Epidermal melanocyte (primary cell): ENCODE measurements around the gene MTFMT.

Experiments
- DNase-seq: peaks from one replicate; pipeline ENCODE4 v3.0.0; 2011; ENCODE audit warnings: low spot score; ENCODE audit not compliant: insufficient read length

Gene MTFMT

DNA sequence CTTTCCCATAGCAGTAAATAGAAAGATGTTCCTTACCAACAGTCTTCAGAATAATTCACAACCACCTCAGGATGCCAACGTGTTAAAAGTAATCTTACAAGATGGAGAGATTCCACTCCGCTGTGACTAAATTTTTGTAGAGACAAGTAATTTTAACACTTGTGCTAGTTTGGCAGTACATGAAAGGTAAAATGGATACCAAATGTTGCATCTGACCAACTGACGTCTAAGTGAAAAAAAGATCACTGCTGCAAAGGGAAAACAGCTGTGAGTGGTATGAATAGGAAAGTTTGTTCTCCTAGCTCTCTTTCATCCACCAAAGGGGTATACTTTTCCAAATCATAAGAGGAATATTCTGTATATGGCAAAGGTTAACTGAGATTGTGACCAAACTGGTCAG, 42.3 kb downstream of the MTFMT start:
- no peak for DNase-seq

DNA sequence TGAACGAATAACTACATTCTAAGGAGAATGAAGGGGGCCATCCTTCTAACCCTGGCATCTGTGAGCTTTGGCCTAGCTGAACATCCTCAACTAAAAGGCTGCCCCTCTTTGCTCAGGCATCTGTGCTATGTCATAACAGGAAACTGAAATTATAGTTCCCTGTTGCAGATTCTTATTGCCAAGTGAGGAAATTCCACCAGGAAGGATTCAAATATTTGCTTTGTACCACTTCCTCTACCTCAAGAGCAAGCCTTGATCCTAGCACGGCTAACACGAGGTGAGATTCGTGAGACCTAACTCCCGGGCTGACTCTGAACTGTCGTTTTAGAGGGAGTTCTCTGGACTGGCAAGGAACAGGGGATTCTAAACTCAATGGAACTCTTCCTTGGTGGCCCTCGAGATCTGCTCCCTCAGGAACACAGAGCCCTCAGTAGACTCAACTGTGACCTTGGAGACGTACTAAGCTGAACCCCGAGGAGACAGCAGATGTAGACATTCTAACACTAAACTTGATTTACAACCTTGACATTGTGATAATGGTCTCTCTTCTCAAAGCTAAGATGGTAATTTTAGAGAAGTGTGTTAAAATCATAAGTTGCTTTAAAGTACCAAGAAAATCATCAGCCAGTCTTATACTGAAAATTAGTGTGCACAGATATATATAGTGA, 43.9 kb downstream of the MTFMT start:
- no peak for DNase-seq

DNA sequence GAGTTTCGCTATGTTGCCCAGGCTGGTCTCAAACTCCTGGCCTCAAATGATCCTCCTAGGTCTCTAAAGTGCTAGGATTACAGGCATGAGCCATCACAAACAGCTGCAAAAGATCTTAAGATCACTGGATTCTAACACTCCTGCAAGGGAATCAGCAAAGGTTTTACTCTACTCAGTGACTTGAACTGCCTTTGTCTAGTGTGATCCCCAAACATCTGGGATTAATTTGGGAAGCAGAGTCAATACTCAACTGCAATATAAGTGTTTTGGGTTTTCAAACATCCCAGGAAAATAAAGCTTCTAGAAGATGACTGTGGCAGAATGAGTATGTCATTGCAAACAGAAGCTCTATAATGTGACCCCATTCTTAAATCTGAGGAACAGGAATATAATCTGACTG, 47.0 kb downstream of the MTFMT start:
- no peak for DNase-seq

DNA sequence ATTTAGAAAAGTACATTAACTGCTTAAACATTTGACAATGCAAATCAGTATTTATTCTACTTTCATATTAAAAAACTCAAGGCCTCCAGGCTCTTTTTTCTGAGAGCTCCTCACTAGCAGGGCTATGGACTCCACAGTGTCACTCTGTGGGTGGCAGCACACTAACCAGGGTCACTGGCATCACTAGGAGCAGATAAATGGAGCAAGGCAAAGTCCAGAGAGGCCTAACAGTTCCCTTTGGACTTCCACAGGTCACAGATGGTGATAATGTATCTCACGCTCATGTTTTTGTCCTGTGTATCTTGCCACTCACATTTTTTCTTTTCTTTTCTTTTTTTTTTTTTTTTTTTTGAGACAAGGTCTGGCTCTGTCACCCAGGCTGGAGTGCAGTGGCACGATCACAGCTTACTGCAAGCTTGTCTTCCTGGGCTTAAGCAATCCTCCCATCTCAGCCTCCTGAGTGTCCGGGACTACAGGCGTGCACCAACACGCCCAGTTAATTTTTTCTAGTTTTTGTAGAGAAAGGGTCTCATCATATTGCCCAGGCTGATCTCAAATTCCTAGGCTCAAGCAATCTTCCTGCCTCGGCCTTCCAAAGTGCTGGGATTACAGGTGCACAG, 47.5 kb downstream of the MTFMT start:
- DNase-seq: no peak

DNA sequence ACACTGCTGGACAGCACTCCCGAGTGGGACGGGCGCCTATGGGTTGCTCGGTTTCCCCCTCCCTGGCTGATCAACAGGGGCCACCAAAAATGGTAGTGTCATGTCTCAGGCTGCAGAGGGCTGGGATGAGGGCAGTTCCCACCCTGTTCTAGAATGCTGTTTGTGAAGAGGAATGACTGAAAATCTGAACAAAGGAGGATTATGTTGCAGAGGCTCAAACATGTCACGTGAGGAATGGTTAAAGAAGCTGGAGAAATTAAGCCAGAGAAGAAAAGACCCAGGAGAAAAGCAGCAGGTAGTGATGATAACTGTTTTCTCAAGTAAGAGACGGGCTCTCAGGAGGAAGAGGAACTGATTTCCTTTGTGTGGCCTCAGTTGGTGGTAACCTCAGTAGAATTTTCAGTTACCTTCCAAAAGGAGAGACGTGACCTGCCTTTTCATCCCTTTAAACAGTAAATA, 50.2 kb downstream of the MTFMT start:
- DNase-seq: no peak

DNA sequence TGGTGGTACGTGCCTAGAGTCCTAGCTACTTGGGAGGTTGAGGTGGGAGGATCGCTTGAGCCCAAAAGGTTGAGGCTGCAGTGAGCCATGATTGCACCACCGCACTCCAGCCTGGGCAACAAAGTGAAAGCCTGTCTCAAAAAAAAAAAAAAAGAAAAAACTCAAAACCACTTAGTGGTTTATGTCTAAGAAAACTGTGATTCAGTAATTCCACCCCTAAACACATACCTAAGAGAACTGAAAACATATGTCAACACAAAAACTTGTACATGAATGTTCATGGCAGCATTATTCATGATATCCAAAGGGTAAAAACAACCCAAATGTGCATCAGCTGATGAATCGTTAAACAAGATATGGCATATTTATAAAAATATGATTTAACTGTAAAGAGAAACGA, 54.0 kb downstream of the MTFMT start:
- DNase-seq: no peak

DNA sequence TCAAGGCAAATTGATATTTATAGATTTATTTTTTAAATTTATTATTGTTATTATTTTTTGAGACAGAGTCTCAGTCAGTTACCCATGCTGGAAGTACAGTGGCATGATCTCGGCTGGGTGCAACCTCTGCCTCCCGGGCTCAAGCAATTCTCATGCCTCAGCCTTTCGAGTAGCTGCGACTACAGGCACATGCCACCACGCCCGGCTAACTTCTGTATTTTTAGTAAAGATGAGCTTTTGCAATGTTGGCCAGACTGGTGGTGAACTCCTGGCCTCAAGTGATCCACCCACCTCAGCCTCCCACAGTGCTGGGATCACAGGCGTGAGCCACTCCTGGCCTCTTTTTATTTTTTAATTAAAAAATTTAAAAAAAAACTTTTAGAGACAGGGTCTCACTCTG, 58.7 kb downstream of the MTFMT start:
- no peak for DNase-seq

DNA sequence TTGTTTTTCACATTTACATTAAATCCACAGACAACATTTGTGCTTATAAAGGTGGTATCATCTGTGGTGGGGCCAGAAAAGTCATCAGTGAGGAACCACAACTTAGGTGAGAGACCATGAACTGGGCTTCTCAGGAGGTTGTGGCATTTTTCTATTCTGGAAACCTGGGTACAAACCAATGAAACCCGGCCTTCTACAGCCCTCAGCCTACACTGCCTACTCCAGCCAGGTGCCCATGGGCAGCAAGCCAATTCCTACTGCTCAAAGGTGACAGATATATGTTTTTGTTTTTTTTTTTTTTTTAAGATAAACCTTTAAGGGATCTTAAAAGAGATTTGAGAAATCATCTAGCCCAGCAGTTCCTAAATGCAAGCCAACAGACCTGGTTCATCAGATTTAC, 60.0 kb downstream of the MTFMT start:
- no peak for DNase-seq

DNA sequence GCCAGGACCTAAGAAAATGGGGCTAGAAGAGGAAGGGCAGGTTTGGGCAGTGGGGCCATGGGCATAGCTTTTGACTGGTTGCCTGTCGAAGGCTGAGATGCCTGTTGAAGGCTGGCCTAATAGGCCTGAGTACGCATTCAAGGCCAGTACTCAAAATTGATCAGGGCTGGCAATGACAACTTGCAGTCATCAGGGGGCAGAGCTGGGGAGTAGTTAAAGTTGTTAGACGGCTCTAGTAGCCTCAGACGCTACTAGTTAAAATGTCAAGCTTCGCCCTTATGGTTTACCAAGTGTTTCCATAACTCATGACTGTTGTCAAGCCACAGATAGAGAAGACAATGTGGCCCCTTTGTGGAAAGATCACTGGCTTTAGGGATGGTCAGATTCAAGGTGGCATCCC, 68.4 kb downstream of the MTFMT start:
- no peak for DNase-seq

DNA sequence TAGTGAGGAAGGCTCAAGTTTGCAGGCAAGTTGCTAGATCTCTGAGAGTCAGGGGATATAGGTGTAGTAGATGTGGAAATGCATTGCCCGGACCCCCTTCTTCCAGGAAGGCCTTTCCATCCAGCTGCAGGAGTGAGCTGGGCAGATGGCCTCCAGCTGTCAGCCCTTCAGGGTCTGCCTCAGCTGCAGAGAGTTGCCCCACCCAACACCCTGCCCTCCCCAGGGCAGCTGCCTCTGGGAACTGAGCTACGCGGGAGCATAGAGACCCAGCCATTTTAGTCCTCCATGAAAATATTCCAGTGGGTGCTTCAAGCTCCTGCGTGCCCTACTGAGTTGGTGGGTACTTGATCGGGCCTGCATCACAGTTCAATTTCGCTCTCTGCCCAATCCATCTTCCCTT, 69.3 kb downstream of the MTFMT start:
- no peak for DNase-seq

DNA sequence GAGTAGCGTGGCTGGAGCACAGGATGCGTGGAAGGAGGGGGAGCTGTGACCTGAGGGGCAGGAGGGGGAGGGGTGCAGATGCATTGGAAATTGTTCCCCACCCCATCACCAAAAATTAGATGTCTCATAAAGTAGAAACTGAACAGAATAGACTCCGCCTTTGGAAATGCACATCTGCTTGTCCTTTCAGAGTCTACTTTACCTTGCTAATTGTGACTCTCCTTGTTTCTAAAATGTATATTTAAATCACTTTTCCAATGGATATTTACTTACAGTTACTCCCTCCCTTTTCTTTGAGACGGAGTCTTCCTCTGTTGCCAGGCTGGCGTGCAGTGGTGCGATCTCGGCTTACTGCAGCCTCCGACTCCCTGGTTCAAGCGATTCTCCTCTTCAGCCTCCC, 70.3 kb downstream of the MTFMT start:
- DNase-seq: no peak

DNA sequence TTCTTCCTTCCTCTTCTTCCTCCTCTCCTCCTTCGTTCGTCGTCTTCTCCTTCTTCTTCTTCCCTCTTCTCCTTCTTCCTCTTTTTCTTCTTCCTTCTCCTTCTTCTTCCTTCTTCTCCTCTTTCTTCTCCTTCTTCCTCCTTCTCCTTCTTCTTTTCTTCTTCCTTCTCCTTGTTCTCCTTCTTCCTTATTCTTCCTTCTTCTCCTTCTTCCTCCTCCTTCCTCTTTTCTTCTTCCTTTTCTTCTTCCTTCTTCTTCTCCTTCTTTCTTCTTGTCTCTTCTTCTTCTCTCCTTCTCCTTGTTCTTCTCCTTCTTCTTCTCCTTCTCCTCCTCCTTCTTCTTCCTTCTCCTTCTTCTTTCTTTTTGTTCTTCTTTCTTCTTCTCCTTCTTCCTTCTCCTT, 75.0 kb downstream of the MTFMT start:
- DNase-seq: no peak

DNA sequence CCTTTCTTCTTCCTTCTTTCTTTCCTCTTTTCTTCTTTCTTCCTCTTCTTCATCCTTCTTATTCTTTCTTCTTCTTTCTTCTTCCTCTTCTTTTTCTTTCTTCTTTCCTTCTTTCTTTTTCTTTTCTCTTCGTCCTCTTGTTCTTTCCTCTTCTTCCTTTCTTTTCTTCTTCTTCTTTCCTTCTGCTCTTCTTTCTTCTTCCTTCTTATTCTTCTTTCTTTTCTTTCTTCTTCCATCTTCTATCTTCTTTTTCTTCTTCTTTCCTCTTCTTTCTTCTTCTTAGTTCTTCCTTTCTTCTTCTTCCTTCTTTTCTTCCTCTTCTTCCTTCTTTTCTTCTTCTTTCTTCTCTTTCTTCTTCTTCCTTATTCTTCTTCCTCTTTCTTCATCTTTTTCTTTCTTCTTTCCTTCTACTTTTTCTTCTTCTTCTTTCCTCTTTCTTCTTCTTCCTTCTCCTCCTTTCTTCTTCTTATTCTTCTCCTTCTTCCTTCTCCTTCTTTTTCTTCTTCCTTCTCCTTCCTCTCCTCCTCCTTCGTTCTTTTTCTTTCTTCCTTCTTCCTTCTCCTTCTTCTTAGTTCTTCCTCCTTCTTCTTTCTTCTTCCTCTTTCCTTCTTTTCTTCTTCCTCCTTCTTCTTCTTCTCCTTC, 77.5 kb downstream of the MTFMT start:
- DNase-seq: no peak
